Esophagus mucosa (tissue), 1 donor: ENCODE results near the gene ADGRV1. TPM values are rescaled to one million over a fixed set of nuclear protein-coding genes. Genes with fewer than 3 reads are reported as not detected.
"Not testable (repeated sequence)": the region's sequence is repeated elsewhere in the genome, so short reads cannot be mapped to it uniquely, and the experiment has no call there.

Experiments used
- ATAC-seq: fragments of 200-7000 bp; cut with Tn5 transposase; one replicate; pipeline ENCODE4 v1.9.1; 2020
- total RNA-seq: library from RNA; stranded (reverse); gene quantifications from one replicate; pipeline ENCODE4 v1.2.4, GENCODE V29; 2023
- donor health status: DM: yes; HTN: yes; CAD: no.

ADGRV1 gene
- total RNA-seq, 1 donor from 2014 or later, result 3.7 TPM

DNA sequence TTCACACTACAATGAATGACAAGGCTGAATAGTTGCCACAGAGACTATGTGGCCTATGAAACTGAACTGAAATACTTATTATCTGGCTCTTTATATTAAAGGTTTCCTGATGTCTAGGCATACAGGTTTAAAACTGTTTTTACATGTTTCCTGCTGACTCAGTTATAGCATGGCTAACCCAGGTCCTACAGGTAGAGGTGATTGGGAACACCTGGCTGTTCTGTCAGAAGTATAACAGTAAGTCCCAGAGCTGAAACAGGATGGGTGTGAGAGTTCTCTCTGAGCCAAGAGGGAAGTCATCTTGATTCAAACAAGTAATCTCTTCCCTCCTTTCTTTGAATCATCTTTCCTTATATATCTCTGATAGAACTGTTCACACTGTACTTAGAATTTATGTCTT lies 4.9 kb upstream of the ADGRV1 start:
- no peak for ATAC-seq

DNA sequence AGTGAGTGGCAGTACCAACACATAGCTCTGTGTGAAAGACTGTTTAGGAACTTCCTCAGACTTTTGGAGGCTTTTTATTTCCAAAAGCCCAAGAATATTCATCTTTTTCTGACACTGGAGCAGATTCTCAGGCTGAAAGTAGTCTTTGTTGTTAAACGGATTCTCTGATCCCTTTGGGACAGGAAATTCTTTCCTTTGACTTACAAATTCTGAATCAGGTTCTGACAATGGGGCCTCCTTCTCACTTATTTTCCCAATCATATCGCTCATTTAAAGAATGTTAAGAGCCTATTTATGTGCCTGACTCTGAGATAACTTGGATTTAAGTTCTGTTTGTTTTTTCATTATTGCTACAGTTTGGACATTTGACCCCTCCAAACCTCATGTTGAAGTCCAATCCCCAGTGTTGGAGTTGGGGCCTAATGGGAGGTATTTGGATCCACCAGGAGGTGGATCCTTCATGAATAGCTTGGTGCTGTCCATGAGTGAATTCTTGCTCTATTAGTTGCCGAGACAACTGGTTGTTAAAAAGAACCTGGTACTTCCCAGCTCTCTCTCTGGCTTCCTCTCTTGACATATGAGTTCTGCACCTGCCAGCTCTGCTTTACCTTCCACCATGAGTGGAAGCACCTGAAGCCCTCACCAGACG lies 4.1 kb upstream of the ADGRV1 start:
- ATAC-seq, result no peak

DNA sequence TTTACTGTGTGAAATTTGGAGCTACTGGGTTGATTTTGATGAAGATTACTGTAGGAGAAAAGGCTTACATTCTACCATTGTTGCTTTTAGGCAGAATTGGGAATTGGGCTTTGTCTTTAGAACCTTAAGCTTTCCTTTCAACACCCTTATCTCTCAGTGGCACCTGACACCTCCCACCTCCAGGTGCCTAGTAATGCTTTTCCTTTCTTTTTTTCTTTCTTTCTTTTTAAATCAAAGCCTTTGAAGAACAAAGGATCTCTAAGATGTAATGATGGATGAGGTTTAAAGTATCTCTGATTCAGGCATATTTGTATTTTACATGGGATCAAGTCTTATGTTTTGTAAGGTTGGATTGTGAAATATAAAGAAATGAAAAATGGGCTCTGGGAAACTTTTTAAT lies 2.9 kb upstream of the ADGRV1 start:
- ATAC-seq, result no peak

DNA sequence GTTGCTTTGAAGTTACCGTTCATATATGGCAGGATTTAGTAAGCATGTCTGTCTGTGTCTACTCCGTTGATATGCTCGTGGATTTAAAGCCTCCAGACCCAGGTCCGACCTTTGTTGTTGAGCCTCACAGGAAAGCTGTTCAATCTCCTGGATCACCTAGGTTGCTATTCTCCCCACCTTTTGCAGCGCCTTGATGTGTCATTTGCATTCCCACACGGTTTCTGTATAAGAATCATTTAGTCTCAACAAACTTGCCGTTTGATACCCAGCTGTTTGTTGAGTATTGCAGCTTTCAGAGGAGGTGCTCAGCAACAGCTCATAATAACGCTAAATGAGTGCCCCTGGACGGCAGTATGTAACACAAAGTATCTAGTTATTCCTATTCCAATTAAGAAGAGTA lies 1.2 kb upstream of the ADGRV1 start:
- ATAC-seq, result no peak

DNA sequence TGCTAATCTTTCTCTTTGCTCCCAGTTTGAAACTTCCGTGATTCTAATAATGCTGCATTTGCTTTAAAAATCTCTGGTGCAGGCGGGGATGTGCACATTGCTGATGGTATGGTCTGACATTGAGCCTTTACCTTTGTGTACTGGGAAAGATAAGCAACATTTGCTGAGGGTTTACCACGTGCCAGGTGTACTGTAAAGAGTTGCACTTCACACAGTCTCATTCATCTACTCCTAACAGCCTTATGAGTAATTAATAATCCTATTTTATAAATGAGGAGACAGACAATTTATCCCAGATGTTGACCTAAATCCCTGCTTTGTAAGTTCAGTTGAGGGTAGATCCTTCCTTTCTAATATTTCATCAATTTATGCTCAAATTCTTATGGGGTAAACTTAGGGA lies 726 bp upstream of the ADGRV1 start:
- ATAC-seq, result no peak

DNA sequence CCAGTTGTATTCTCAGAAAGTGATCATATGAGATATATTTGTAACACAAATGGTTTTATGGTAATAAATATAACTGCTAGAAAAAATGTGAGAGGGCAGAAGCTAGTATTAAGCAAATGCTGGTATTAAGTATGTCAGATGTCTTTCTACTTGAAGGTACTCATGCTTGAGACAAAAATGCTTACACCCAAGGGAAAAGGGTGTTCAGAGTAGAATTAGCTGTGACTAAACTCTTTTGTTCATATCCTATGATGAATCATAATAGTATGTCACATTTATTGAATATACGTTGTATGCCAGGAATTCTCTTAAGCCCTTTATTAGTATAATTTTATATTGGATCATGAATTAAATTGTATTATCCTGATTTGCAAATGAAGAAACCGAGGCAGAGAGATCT lies 2.2 kb downstream of the ADGRV1 start:
- no peak for ATAC-seq

DNA sequence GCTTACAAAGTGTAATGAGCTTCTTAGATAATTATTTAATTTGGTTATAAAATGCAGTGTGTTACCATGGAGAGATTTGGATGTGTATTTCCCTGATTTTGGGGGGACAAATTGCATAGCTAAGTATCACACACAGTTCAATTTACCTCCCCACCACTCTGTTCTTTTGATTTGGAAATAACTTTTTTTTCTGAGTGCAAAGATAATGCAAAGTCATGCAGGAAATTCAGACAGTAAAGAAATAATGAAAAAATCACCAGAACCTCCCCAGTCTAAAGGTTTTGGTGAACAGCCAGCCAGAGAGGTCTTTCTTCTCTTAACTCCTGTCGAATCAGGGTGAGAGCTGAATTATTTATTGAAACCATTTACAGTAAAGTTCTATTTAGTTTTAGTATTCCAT lies 3.2 kb downstream of the ADGRV1 start:
- ATAC-seq, result no peak

DNA sequence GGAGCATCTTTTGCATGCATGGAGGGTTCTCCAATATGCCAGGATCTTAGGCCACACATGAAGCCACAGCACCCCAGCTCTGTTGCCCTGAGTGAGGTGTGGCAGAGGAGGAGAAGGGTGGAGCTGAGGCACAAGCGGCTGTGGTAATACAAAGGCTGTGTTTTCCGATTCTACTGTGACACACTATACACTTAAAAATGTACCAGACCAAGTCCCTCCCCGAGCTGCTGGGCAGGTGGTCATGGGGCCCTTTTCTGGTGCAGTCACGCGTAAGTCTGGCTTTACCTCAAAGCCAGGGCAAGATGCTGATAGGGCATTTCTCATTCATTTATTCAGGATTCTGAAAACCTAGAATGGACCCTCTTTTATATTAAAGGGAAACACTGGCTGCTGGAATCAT lies 3.7 kb downstream of the ADGRV1 start:
- ATAC-seq, result no peak

DNA sequence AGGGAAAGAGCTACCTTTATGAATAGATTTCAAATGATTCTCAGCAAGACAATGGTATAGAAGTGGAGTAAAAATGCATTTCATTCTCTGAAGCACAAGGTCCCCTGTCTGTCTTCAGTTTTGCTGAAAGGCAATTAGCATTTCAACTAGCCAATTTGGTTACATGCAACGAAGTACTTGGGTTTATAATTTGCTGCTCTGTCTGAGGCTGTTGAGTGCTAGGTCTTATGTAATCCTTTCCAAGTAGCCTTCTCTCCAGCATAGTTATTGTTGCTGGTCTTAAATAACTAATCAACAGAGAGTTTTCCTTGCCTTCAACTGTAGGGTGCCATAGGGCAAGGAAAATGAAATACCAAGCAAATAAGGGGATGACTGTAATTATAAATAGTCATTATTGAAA lies 4.5 kb downstream of the ADGRV1 start:
- no peak for ATAC-seq

DNA sequence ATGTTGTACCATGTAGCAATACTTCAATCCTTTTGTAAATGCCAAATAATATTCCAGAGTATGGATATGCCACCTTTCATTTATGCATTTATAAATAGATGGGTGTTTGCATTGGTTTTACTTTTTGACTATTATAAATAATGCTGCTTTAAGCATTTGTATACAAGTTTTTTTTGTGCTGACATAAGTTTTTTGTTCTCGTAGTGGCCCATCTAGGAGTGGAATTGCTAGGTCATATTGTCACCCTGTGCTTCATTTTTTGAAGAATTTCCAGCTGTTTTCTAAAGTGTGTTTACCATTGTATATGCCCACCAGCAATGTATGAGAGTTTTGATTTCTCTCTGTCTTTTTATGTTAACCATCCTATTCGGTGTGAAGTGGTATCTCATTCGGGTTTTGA lies 6.9 kb downstream of the ADGRV1 start:
- ATAC-seq, result no peak

DNA sequence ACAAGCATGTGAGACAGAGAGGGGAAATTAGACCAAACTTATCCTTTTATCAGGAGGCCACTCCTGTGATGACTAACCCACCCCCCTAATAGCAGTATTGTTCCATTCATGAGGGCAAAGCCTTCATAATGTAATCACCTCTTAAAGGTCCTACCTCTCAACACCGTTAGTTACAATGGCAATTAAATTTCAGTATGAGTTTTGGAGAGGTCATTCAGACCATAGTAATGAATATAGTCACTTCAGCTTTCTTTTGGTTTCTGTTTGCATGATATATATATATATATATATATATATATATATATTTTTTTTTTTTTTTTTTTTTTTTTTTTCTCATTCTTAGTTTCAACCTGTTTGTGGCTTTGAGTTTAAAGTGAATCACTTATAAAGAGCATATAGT lies 10.5 kb downstream of the ADGRV1 start:
- ATAC-seq, result no peak

DNA sequence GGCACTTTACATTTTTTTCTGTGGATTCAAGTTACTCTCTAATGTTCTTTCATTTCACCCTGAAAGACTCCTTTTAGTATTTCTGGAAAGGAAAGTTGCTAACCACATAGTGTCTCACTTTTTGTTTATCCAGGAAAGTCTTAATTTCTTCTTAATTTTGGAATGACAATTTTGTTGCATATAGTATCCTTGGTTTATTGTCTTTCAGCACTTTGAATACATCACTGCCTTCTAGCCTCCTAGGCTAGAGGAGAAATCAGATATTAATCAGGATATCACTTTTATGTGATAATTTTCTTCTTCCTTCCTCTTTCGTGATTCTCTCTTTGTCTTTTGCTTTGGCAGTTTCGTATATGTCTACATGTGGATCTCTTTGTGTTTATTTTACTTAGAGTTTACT lies 11.4 kb downstream of the ADGRV1 start:
- ATAC-seq, result no peak

DNA sequence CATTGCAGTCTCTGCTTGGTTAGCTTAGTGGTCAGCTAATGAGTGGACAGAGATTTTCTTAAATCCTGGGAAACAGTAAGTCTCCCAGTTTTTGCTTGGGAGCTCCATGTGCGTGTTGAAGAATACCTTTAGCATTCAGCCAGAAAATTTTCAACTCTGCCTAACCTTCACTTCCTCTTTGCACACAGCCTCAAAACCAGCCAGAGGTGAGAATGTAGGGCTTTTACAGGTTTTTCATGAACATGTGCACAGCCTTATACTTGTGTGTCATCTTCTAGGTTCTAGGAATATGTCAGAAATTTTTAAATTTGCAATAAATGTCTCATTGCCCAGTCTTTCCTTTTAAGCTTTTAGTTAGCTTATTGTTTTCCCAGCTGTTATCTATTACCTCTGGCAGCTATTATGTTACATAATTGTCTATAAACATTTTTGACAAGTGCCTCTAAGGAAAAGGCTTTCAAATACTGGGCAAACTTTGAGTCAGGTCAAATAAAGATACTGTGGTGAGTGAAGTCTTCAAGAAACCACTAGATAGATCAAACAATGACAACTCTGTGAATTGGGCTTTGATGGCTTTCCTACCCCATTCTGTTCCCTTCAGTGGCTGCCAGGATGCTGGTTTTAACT lies 12.7 kb downstream of the ADGRV1 start:
- ATAC-seq, result no peak

DNA sequence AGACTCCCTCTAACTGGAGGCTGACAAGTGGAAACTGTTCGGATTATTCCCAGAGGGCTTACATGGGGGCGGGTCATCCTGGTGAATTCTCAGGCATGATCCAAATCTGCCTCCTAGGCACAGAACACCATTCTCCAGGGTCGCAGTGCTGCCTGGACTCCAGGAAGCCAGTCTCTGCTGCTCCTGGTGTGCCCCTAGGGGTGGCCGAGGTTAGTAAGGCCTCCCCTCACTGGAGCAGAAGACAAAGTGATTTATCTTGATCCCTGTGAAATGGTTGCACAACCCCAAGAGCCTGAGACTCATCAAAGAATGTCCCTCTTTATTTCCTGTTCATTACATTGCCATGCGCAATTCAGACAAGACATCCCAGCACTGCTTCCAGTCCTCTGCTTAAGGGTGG lies 17.1 kb downstream of the ADGRV1 start:
- ATAC-seq, result no peak

DNA sequence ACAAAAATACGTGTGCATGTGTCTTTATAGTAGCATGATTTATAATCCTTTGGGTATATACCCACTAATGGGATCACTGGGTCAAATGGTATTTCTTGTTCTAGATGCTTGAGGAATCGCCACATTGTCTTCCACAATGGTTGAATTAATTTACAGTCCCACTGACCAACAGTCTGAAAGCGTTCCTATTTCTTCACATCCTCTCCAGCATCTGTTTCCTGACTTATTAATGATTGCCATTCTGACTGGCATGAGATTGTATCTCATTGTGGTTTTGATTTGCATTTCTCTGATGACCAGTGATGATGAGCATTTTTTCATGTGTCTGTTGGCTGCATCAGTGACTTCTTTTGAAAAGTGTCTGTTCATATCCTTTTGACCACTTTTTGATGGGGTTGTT lies 18.0 kb downstream of the ADGRV1 start:
- ATAC-seq, result not testable (repeated sequence)

DNA sequence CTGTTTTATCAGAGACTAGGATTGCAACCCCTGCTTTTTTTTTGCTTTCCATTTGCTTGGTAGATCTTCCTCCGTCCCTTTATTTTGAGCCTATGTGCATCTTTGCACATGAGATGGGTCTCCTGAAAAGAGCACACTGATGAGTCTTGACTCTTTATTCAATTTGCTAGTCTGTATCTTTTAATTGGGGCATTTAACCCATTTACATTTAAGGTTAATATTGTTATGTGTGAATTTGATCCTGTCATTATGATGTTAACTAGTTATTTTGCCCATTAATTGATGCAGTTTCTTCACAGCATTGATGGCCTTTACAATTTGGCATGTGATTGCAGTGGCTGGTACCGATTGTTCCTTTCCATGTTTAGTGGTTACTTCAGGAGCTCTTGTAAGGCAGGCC lies 21.3 kb downstream of the ADGRV1 start:
- ATAC-seq, result not testable (repeated sequence)

DNA sequence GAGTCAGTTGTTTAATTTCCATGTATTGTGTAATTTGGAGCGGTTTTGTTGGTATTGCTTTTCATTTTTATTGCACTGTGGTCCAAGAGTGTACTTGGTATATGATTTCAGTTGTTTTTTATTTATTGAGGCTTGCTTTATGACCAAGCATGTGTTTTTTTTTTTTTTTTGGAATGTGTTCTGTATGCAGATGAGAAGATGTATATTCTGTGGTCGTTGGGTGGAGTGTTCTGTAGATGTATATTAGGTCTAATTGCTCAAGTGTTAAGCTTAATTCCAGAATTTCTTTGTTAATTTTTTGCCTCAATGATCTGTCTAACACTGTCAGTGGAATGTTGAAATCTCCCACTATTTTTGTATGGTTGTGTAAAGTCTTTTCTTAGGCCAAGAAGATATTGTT lies 23.4 kb downstream of the ADGRV1 start:
- ATAC-seq, result no peak

DNA sequence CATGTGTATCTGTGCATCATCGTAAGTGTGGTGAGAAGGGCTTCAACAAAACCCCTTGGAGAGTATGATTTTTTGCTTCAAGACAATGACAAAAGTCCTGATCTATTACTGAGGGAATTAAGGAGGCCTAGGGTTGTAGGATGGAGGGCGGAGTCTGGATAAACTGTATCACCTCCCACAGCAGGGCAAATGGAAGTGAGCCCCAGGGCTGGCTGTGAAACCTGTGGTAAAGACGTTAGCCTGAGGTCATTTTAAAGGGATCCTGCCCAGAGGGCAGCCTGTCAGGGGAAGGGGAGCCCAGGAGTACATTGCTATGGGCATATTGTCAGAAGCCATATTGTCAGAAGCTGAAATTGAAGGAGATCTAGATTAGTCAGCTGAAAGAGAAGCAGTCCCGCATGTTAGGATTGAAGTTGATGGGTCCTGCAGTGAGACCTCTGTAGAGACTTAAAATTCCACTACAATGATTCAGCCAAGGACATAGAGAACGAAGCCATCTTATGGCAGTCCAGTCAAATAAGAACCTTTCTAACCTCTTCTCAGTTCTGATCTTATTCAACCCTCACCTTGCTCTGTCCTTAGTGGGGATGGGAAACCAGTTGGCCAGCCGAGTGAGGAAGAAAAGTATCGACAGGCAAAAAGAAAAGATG lies 26.9 kb downstream of the ADGRV1 start:
- ATAC-seq, result no peak

DNA sequence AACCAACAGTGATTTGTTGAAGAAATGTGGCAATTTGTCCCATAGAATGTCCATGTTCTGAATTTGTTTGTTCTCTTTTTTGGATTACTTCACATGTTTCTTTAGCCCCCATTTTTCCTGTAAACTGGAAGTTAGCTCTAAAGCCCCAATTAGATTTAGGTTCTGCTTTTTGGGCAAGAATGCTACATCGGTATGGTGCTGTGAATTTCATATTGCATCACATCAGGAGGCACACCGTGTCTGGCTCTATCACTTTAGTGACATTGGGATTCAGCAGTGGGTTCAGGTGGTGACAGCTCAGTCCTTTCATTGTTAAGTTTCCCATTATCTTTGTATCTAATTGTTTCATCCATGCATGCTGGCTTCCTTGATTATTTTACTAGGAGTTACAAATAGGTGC lies 27.9 kb downstream of the ADGRV1 start:
- no peak for ATAC-seq

DNA sequence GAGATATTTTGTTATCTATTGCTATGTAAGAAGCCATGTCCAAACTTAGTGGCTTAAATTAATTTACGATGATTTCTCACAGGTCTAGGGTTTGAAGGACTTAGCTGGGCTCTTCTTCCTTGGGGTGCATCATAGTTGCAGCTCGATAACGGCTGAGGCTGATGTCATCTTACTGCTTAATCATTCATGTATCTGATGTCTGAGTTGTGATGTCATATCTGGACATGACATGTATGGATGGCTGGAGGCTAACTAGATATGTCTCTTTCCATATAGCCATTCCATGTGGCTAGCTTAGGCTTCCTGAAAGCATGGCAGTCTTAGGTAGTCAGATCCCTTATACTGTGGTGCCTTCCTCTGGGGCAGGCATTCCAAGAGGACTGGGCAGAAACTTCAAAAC lies 31.6 kb downstream of the ADGRV1 start:
- ATAC-seq, result no peak

DNA sequence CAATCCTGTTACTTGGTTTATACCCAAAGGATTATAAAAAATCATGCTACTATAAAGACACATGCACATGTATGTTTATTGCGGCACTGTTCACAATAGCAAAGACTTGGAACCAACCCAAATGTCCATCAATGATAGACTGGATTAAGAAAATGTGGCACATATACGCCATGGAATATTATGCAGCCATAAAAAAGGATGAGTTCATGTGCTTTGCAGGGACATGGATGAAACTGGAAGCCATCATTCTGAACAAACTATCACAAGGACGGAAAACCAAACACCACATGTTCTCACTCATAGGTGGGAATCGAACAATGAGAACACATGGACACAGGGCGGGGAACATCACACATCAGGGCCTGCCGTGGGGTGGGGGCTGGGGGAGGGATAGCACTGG lies 34.5 kb downstream of the ADGRV1 start:
- ATAC-seq, result not testable (repeated sequence)

DNA sequence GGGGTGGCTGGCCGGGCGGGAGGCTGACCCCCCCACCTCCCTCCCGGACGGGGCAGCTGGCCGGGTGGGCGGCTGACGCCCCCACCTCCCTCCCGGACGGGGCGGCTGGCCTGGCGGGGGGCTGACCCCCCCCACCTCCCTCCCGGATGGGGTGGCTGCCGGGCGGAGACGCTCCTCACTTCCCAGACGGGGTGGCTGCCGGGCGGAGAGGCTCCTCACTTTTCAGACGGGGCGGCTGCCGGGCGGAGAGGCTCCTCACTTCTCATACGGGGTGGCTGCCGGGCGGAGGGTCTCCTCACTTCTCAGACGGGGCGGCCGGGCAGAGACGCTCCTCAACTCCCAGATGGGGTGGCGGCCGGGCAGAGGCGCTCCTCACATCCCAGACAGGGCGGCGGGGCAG lies 37.2 kb downstream of the ADGRV1 start:
- ATAC-seq, result not testable (repeated sequence)

DNA sequence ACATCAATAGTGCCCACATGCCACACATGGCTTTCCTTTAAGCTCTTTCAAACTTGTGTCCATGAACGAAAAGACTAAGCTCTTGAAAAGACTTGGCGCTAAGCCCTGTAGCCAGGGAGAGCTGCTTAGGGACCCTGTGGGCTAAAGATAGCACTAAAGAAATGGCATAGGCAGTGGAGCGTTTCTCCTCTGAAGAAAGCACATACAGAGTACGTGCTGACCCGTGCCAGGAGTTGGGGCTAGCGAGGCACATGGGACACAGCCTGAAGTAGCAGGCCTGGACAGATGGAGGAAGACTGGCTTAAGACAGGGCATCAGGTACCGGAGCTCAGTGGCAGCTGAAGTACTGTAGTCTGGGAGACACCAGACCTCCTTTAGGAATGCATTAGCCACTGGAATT lies 39.7 kb downstream of the ADGRV1 start:
- no peak for ATAC-seq

DNA sequence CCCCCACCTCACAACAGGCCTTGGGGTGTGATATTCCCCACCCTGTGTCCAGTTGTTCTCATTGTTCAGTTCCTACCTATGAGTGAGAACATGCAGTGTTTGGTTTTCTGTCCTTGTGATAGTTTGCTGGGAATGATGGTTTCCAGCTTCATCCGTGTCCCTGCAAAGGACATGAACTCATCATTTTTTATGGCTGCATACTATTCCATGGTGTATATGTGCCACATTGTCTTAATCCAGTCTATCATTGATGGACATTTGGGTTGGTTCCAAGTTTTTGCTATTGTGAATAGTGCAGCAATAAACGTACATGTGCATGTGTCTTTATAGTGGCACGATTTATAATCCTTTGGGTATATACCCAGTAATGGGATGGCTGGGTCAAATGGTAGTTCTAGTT lies 41.7 kb downstream of the ADGRV1 start:
- not testable (repeated sequence) for ATAC-seq
